Loucy (cell line): ENCODE measurements around the gene PARP14.

Experiments
- H2AFZ ChIP-seq: fragments of 200-600 bp; sonication (generic); 2 replicates; pipeline ENCODE4 v1.6.0; 2016; ENCODE audit warnings: antibody characterized with exemption, mild to moderate bottlenecking, low read length, moderate library complexity
- H3F3A ChIP-seq: fragments of 200-600 bp; 2 replicates; pipeline ENCODE4 v1.6.0; 2016; ENCODE audit warnings: antibody characterized with exemption, low read depth, mild to moderate bottlenecking
- H3K27me3 ChIP-seq: fragments of 200-600 bp; sonication (generic); 2 replicates; pipeline ENCODE4 v1.6.1; 2014; ENCODE audit warnings: low read length, mild to moderate bottlenecking; ENCODE audit not compliant: insufficient read depth, poor library complexity, severe bottlenecking
- H3K36me3 ChIP-seq: fragments of 200-600 bp; sonication (generic); 2 replicates; pipeline ENCODE4 v1.6.1; 2016; ENCODE audit warnings: low read length; ENCODE audit not compliant: insufficient read depth
- H3K4me1 ChIP-seq: fragments of 200-600 bp; sonication (generic); 2 replicates; pipeline ENCODE4 v1.5.1; 2014; ENCODE audit warnings: low read length, mild to moderate bottlenecking; ENCODE audit not compliant: insufficient read depth, poor library complexity, severe bottlenecking
- H3K4me2 ChIP-seq: fragments of 200-600 bp; sonication (generic); 2 replicates; pipeline ENCODE4 v1.6.0; 2014; ENCODE audit warnings: antibody characterized with exemption, low read length, low read depth, mild to moderate bottlenecking; ENCODE audit not compliant: poor library complexity, severe bottlenecking
- H3K4me3 ChIP-seq: fragments of 200-600 bp; sonication (generic); 2 replicates; pipeline ENCODE4 v1.5.1; 2014; ENCODE audit warnings: low read length, mild to moderate bottlenecking, mixed read lengths; ENCODE audit not compliant: poor library complexity, severe bottlenecking
- H3K79me2 ChIP-seq: fragments of 200-600 bp; sonication (generic); 2 replicates; pipeline ENCODE4 v1.6.1; 2014; ENCODE audit warnings: low read length; ENCODE audit not compliant: insufficient read depth
- H3K9ac ChIP-seq: fragments of 200-600 bp; sonication (generic); 2 replicates; pipeline ENCODE4 v1.6.0; 2014; ENCODE audit warnings: mild to moderate bottlenecking, low read depth, low read length, moderate library complexity; ENCODE audit not compliant: poor library complexity, severe bottlenecking
- H3K9me2 ChIP-seq: fragments of 200-600 bp; sonication (generic); replicated peaks from 2 replicates; pipeline ENCODE4 v1.6.1; 2016; ENCODE audit warnings: low read depth, low read length, mixed read lengths
- H3K9me3 ChIP-seq: fragments of 200-600 bp; sonication (generic); 2 replicates; pipeline ENCODE4 v1.6.1; 2014; ENCODE audit warnings: mild to moderate bottlenecking, antibody characterized with exemption, low read length, low read depth; ENCODE audit not compliant: insufficient read depth
- H4K20me1 ChIP-seq: fragments of 200-600 bp; sonication (generic); 2 replicates; pipeline ENCODE4 v1.6.0; 2014; ENCODE audit warnings: antibody characterized with exemption, low read length, mild to moderate bottlenecking; ENCODE audit not compliant: insufficient read depth, poor library complexity, severe bottlenecking
- EZH2phosphoT487 ChIP-seq: fragments of 200-600 bp; IDR thresholded peaks from 2 replicates; pipeline ENCODE4 v1.6.1; 2018; ENCODE audit warnings: antibody characterized with exemption, mild to moderate bottlenecking, moderate library complexity, borderline replicate concordance
- TF ChIP-seq, protein P1 (sequence below): fragments of 200-600 bp; sonication (generic); conservative IDR thresholded peaks from 2 replicates; pipeline ENCODE4 v1.5.1; 2014; ENCODE audit warnings: mild to moderate bottlenecking, antibody characterized with exemption, low read length

PARP14 gene

DNA sequence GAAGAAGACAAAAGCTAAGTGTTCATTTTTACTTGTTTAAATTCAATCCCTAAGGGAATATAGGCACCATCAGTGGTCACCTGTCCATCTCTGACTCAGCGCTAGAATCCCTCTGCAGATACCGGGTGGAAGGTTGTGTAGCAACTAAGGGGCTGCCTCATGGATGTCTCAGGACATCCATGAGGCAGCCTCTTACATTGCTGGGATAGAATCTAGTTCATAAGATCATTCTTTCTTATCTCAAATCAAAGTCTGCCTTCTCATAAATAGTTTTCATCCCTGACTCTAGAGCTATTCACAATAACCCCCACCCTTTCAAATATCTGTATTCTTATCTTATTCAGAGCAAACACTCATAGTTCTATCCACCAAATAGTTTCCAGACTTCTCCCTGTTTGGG lies 74.9 kb downstream of the PARP14 start:
- H3K9me2 ChIP-seq, result no peaks in the 10 kb centered on the region
- TF ChIP-seq, protein P1, sequence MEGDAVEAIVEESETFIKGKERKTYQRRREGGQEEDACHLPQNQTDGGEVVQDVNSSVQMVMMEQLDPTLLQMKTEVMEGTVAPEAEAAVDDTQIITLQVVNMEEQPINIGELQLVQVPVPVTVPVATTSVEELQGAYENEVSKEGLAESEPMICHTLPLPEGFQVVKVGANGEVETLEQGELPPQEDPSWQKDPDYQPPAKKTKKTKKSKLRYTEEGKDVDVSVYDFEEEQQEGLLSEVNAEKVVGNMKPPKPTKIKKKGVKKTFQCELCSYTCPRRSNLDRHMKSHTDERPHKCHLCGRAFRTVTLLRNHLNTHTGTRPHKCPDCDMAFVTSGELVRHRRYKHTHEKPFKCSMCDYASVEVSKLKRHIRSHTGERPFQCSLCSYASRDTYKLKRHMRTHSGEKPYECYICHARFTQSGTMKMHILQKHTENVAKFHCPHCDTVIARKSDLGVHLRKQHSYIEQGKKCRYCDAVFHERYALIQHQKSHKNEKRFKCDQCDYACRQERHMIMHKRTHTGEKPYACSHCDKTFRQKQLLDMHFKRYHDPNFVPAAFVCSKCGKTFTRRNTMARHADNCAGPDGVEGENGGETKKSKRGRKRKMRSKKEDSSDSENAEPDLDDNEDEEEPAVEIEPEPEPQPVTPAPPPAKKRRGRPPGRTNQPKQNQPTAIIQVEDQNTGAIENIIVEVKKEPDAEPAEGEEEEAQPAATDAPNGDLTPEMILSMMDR, result no peak
- no peak for TF ChIP-seq EZH2phosphoT487
- no peaks in the 10 kb centered on the region for H3F3A ChIP-seq
- no peak overlapping the region for H3K9ac ChIP-seq
- H3K4me1 ChIP-seq, result peaks cover 14% of the 10 kb centered on the region
- H2AFZ ChIP-seq, result no peak overlapping the region
- H4K20me1 ChIP-seq, result no peaks in the 10 kb centered on the region
- H3K4me3 ChIP-seq, result no peak overlapping the region
- peaks cover 14% of the 10 kb centered on the region; the same call in 1 of the 2 replicates for H3K36me3 ChIP-seq
- no peaks in the 10 kb centered on the region for H3K27me3 ChIP-seq
- no peak overlapping the region for H3K4me2 ChIP-seq
- no peaks in the 10 kb centered on the region for H3K9me3 ChIP-seq
- H3K79me2 ChIP-seq, result no peaks in the 10 kb centered on the region

GRCh38 chr3:122758877-122759560 lies 78.4 kb downstream of the PARP14 start:
- Histone ChIP-seq H3F3A (no peaks in the 10 kb centered on the region), H3K79me2 (no peaks in the 10 kb centered on the region), H3K4me2 (peak overlapping the region; percentile 52), H3K9ac (peak overlapping the region; percentile 11), H3K36me3 (peaks cover 8% of the 10 kb centered on the region; the same call in 1 of the 2 replicates), H3K4me1 (peaks cover 14% of the 10 kb centered on the region), H3K9me3 (no peaks in the 10 kb centered on the region), H3K4me3 (no peak overlapping the region), H3K27me3 (no peaks in the 10 kb centered on the region), H4K20me1 (no peaks in the 10 kb centered on the region), H3K9me2 (no peaks in the 10 kb centered on the region), H2AFZ (no peak overlapping the region)
- TF ChIP-seq, protein P1, result no peak
- TF ChIP-seq EZH2phosphoT487, result no peak

DNA sequence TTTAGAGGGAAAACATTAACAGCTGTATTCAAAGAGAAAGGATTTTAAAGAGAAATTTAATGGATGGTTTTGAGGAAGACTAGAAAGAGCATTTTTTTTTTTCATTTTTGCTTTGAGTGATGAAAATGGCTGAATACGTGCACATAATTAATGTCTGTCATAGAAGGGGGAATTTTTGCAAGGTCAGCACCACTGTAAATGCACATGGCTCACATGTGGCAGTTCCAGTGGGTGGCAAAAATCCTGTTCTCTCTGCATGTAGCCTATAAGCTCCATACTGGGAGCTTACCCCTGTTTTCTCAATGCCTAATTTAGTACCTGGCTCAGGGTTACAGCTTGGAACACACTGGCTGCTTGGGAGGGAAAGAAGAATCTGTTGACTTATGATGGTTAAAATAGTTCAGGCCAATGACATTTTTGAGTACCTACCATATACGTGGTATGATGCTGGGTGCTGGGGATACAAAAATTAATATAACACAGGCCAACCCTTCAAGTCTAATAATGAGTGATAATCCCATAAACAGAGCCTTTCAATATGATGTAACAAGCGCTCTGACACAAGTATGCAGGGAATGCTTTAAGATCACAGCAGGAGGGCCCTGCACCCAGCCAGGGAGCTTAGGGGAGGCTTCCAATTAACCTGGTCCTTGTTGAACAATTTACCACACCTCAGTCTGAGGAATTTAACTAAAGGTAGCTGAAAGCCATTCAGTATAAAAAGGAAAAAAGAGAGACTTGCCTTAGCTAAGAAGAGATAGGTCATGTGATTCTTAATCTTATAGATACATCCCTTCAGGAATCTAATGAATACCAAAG lies 80.0 kb downstream of the PARP14 start:
- Histone ChIP-seq H3K9me3 (no peaks in the 10 kb centered on the region), H3K79me2 (no peaks in the 10 kb centered on the region), H3K36me3 (no peaks in the 10 kb centered on the region; the same call in 1 of the 2 replicates), H2AFZ (no peak overlapping the region), H3K9me2 (no peaks in the 10 kb centered on the region), H3K4me3 (no peak overlapping the region), H3F3A (no peaks in the 10 kb centered on the region), H3K4me2 (no peak overlapping the region), H3K4me1 (peaks cover 14% of the 10 kb centered on the region), H3K27me3 (no peaks in the 10 kb centered on the region), H3K9ac (no peak overlapping the region), H4K20me1 (no peaks in the 10 kb centered on the region)
- TF ChIP-seq EZH2phosphoT487, result no peak
- TF ChIP-seq, protein P1, result no peak
